ENCODE results near the gene TNIK. TPM values are rescaled to one million over a fixed set of nuclear protein-coding genes. Genes with fewer than 3 reads are reported as not detected.

The TNIK gene
- total and polyA plus RNA-seq, 10 of the 15 experiments (the other 5 are each of a cell fraction or from before 2014, with no cell fraction given), result 13.9 to 74.3 (median 48.2) TPM

DNA sequence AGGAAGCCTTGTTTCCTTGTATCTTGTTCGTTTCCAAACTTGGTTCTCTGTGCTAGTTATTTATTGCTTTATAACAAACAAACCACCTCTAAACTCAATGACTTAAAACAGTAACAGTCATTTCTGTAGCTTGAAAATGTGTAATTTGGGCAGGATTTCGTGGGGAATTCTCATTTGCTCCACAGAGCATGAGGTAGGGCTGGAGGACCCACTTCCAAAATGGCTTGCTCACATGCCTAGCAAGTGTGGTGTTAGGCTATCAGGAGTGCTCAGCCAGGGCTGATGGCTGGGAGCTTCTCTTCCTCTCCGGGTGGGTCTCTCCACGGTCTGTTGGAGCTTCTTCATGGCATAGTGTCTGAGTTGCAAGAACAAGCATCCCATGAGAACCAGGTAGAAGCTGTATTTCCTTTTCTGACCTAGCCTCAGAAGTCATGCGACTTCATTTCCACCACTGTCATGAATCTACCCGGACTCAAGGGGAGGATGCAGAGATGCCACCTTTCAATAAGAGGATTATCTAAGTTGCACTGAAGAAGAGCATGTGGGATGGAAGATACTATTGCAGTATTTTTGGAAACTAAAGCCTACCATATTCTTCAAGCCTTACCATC lies 8.2 kb upstream of the TNIK start:
- no peak overlapping the region for H3K9ac ChIP-seq (ENCODE audit: control insufficient read depth, insufficient read depth, low read length)
- 49% methylated on average over 6 of the region's 6 CpGs for WGBS (ENCODE audit: insufficient coverage, insufficient replicate concordance, low lambda C conversion rate, missing lambda C conversion rate)

More for the DNA sequence above, 8.2 kb upstream of the TNIK start:
- intact Hi-C loops (cut with micrococcal nuclease; ENCODE audit: unreplicated experiment), result loop anchor here (10.0 kb wide), 2 partner anchors 336 to 1114 kb away; partner anchors contain the start of gene SKIL
- peak; percentile 55 for ATAC-seq
- Histone ChIP-seq H3K4me2 (ENCODE audit: control insufficient read depth, insufficient read depth) (no peak overlapping the region), H3K36me3 (ENCODE audit: control insufficient read depth in 2 of 2, insufficient read depth in 2 of 2, low read length in 1 of 2) (no peaks in the 10 kb centered on the region), H3K4me1 (ENCODE audit: control insufficient read depth, insufficient read depth, low read length) (peaks cover 12% of the 10 kb centered on the region; the same call in 1 of the 2 replicates), H4K20me1 (ENCODE audit: control insufficient read depth, insufficient read depth) (no peaks in the 10 kb centered on the region), H3K27me3 (replicated peaks in 1 of 2; ENCODE audit: control insufficient read depth in 2 of 2, insufficient read depth in 2 of 2, low read length in 1 of 2) (no peaks in the 10 kb centered on the region), H3K4me3 (no peak overlapping the region), H2AFZ (ENCODE audit: control insufficient read depth, low read depth, low read length) (peak overlapping the region; percentile 42), H3K27ac (ENCODE audit: control insufficient read depth, insufficient read depth) (no peak overlapping the region), H3K79me2 (ENCODE audit: control insufficient read depth, insufficient read depth, low read length) (peaks cover 2% of the 10 kb centered on the region), H3K9me3 (replicated peaks; ENCODE audit: control insufficient read depth, insufficient read depth, low read length) (peaks cover 3% of the 10 kb centered on the region; the same call in 2 of the 3 replicates)
- ChIA-PET CTCF (interaction anchor here (0.6 to 1.4 kb wide), 6 partner anchors 9 to 557 kb away, joined by 3 to 4 read pairs (median 3); no protein-coding TSS in a partner anchor), POLR2A (no interaction called here), RAD21 (ENCODE audit: unreplicated experiment) (interaction anchor here (1.2 kb wide), 1 partner anchor 97 kb away, joined by 4 read pairs; no protein-coding TSS in a partner anchor), SMC1A (ENCODE audit: uncharacterized antibody, unreplicated experiment) (interaction anchor here (0.9 to 1.2 kb wide), 3 partner anchors 418 to 586 kb away, joined by 3 to 4 read pairs (median 3); no protein-coding TSS in a partner anchor)
- BruUV-seq (replicated peaks), result no TSS peak
- TF ChIP-seq EED (IDR thresholded peaks at IDR 0.05; ENCODE audit: low read depth) (peak; percentile 80), YY1 (IDR thresholded peaks at IDR 0.05; ENCODE audit: low read depth, low read length) (0 out of 2 replicates have a peak, but pooled peaks have one; percentile 16), RUNX3 (IDR thresholded peaks at IDR 0.05; ENCODE audit: low read length) (peak; percentile 64; the same call in 1 of the 2 replicates), NFIC (IDR thresholded peaks at IDR 0.05; ENCODE audit: low read depth, low read length) (peak; percentile 58; the same call in 1 of the 2 replicates), ATF2 (IDR thresholded peaks at IDR 0.05; ENCODE audit: low read length) (0 out of 2 replicates have a peak, but pooled peaks have one; percentile 55), KLF5 (IDR thresholded peaks at IDR 0.05; ENCODE audit: partially characterized antibody) (no peak), IRF3 (IDR thresholded peaks at IDR 0.05) (no peak), WRNIP1 (IDR thresholded peaks at IDR 0.05; ENCODE audit: borderline replicate concordance, low read depth, low read length) (no peak), ZBTB33 (IDR thresholded peaks at IDR 0.05) (no peak), BCL11A (IDR thresholded peaks at IDR 0.05; ENCODE audit: low read depth, low read length) (no peak), JUNB (IDR thresholded peaks at IDR 0.05) (peak; percentile 74), SMC3 (IDR thresholded peaks at IDR 0.05; ENCODE audit: borderline replicate concordance, low read length) (no peak)
- TF ChIP-seq, protein P1, sequence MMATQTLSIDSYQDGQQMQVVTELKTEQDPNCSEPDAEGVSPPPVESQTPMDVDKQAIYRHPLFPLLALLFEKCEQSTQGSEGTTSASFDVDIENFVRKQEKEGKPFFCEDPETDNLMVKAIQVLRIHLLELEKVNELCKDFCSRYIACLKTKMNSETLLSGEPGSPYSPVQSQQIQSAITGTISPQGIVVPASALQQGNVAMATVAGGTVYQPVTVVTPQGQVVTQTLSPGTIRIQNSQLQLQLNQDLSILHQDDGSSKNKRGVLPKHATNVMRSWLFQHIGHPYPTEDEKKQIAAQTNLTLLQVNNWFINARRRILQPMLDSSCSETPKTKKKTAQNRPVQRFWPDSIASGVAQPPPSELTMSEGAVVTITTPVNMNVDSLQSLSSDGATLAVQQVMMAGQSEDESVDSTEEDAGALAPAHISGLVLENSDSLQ (IDR thresholded peaks at IDR 0.05), result no peak
- no peak for DNase-seq (ENCODE audit: low read depth, low spot score)
- FAIRE-seq, result no peak
- in situ Hi-C loops (cut with MboI), result no loop called here

Measured in GM12878 (cell line).